B cell (primary cell): ENCODE results near the gene POLD2. TPM values are rescaled to one million over a fixed set of nuclear protein-coding genes. Genes with fewer than 3 reads are reported as not detected.

Experiments used
- ATAC-seq: fragments of 200-7000 bp; cut with Tn5 transposase; one replicate; pipeline ENCODE4 v1.10.0; 2021; ENCODE audit warnings: low read depth, mild to moderate bottlenecking, moderate number of reproducible peaks, moderate library complexity
- CTCF ChIA-PET: fragments of 350-600 bp; sonication (Branson Sonifier 250); formaldehyde crosslinking; loops from one replicate; lab custom pipeline; 2021; ENCODE audit warnings: antibody characterized with exemption, inconsistent platforms; lab: Charles Lee
- POLR2A ChIA-PET: fragments of 350-600 bp; sonication (Branson Sonifier 250); formaldehyde crosslinking; loops from one replicate; lab custom pipeline; 2021; ENCODE audit warnings: antibody characterized with exemption; lab: Charles Lee
- DNase-seq: peaks from one replicate; pipeline ENCODE4 v3.0.0; 2013
- H2AFZ ChIP-seq: 2 replicates; pipeline ENCODE4 v1.6.1; 2012; ENCODE audit warnings: mild to moderate bottlenecking, low read depth, low read length; ENCODE audit not compliant: insufficient read depth, poor library complexity, severe bottlenecking
- H3K27ac ChIP-seq, 2 donors: 1 replicate in 1 of 2; 2 replicates in 1 of 2; pipeline ENCODE4 v1.5.1; 2012 to 2013; ENCODE audit warnings: low read length in 2 of 2, mild to moderate bottlenecking in 2 of 2, moderate library complexity in 1 of 2
- H3K27me3 ChIP-seq, 4 experiments: fragments of 200-600 bp in 1 of 4; sonication (generic) in 1 of 4; replicated peaks in 1 of 4; 1 replicate in 2 of 4; 2 replicates in 2 of 4; pipeline versions ENCODE4 v1.6.1 to v1.7.0; 2013 to 2016; ENCODE audit warnings: low read length in 3 of 4, mild to moderate bottlenecking in 2 of 4, mixed read lengths in 1 of 4, moderate library complexity in 1 of 4; ENCODE audit not compliant: insufficient read depth in 4 of 4, control insufficient read depth in 3 of 4; ENCODE audit errors: control extremely low read depth in 1 of 4
- H3K36me3 ChIP-seq, 2 experiments: replicated peaks in 1 of 2; 1 replicate in 1 of 2; 2 replicates in 1 of 2; pipeline versions ENCODE4 v1.6.1 to v1.7.1; 2013; ENCODE audit warnings: low read length in 1 of 2; ENCODE audit not compliant: insufficient read depth in 2 of 2, control insufficient read depth in 1 of 2; ENCODE audit errors: control extremely low read depth in 1 of 2, extremely low read depth in 1 of 2
- H3K4me1 ChIP-seq, 2 donors: fragments of 200-600 bp in 1 of 2; sonication (generic) in 1 of 2; 1 replicate in 1 of 2; 2 replicates in 1 of 2; pipeline versions ENCODE4 v1.5.1 to v1.6.1; 2013 to 2017; ENCODE audit warnings: low read length in 2 of 2; ENCODE audit not compliant: control insufficient read depth in 2 of 2, insufficient read depth in 2 of 2
- H3K4me2 ChIP-seq: replicated peaks from 2 replicates; pipeline ENCODE3; 2012; ENCODE audit warnings: mild to moderate bottlenecking, low read depth, low read length; ENCODE audit not compliant: poor library complexity, severe bottlenecking
- H3K4me3 ChIP-seq, 5 experiments: fragments of 200-600 bp in 1 of 5; sonication (generic) in 1 of 5; 1 replicate in 3 of 5; 2 replicates in 2 of 5; pipeline versions ENCODE4 v1.5.1 to v1.7.0; 2011 to 2016; ENCODE audit warnings: low read length in 4 of 5, mild to moderate bottlenecking in 4 of 5, low read depth in 2 of 5, control low read depth in 1 of 5, moderate library complexity in 1 of 5; ENCODE audit not compliant: insufficient read depth in 1 of 5; ENCODE audit errors: control extremely low read depth in 1 of 5, extremely low read depth in 1 of 5
- H3K79me2 ChIP-seq: fragments of 200-600 bp; sonication (generic); one replicate; pipeline ENCODE4 v1.6.0; 2016; ENCODE audit warnings: low read length; ENCODE audit not compliant: control insufficient read depth, insufficient read depth
- H3K9ac ChIP-seq: fragments of 200-600 bp; sonication (generic); 2 replicates; pipeline ENCODE4 v1.6.1; 2017; ENCODE audit warnings: mild to moderate bottlenecking, low read length, moderate library complexity
- H3K9me3 ChIP-seq, 3 donors: one replicate each; pipeline versions ENCODE4 v1.6.1 to v1.7.1; 2013; ENCODE audit warnings: low read length in 2 of 3; ENCODE audit not compliant: control insufficient read depth in 2 of 3, insufficient read depth in 1 of 3; ENCODE audit errors: control extremely low read depth in 1 of 3
- H4K20me1 ChIP-seq: 2 replicates; pipeline ENCODE4 v1.6.0; 2012; ENCODE audit warnings: mild to moderate bottlenecking, low read length; ENCODE audit not compliant: insufficient read depth, control insufficient read depth, poor library complexity, severe bottlenecking
- H3K27ac Mint-ChIP-seq: one replicate; pipeline ENCODE4 v1.8.0; 2021; ENCODE audit warnings: mixed read lengths
- H3K27me3 Mint-ChIP-seq: one replicate; pipeline ENCODE4 v1.8.0; 2021; ENCODE audit warnings: mixed read lengths
- H3K4me1 Mint-ChIP-seq: one replicate; pipeline ENCODE4 v1.8.0; 2021; ENCODE audit warnings: mixed read lengths
- H3K4me3 Mint-ChIP-seq: one replicate; pipeline ENCODE4 v1.8.0; 2021; ENCODE audit warnings: mixed read lengths
- H3K9me3 Mint-ChIP-seq: one replicate; pipeline ENCODE4 v1.8.0; 2022; ENCODE audit warnings: mixed read lengths; ENCODE audit not compliant: insufficient read depth
- CTCF ChIP-seq: fragments of 200-600 bp; IDR thresholded peaks from one replicate; pipeline ENCODE4 v1.8.0; 2022; ENCODE audit warnings: antibody characterized with exemption, mild to moderate bottlenecking
- EZH2 ChIP-seq: IDR thresholded peaks from 2 replicates; pipeline ENCODE4 v1.6.1; 2012; ENCODE audit warnings: borderline replicate concordance, low read depth, mild to moderate bottlenecking, moderate library complexity, low read length; ENCODE audit not compliant: insufficient read depth, poor library complexity, severe bottlenecking
- WGBS: methylation state at CpG from one replicate; pipeline ENCODE4 v1.1.5; 2013; ENCODE audit warnings: missing lambda C conversion rate; ENCODE audit not compliant: insufficient coverage; 5-methylcytosine and 5-hydroxymethylcytosine counted together
- intact Hi-C: fragments of 100-400 bp; cut with micrococcal nuclease; formaldehyde crosslinking; loops from one replicate; pipeline ENCODE4 v1.10.0; 2022
- polyA plus RNA-seq: library from polyadenylated mRNA; depleted of rRNA; stranded (reverse); fragments of >200 nt; gene quantifications from 2 replicates; pipeline ENCODE4 v1.2.3, GENCODE V29; 2012
- total RNA-seq, 2 donors: library from RNA; stranded (reverse); fragments of 120-200 nt in 1 of 2; gene quantifications; 1 replicate in 1 of 2; 2 replicates in 1 of 2; pipeline versions ENCODE4 v1.2.3 to v1.2.4, GENCODE V29; 2013 to 2022

Gene POLD2
- total and polyA plus RNA-seq, 2 donors (not counting 1 experiment from before 2014, with no cell fraction given): 73.6 to 86.7 TPM

- Histone ChIP-seq H3K9me3 (peaks cover 0 to under 1% (median 0%) of the 10 kb centered on the region in 3 donors), H3K9ac (no peak overlapping the region), H3K79me2 (no peaks in the 10 kb centered on the region), H3K27ac (no peak overlapping the region), H3K36me3 (no peaks in the 10 kb centered on the region), H3K27me3 (no peaks in the 10 kb centered on the region), H2AFZ (no peak overlapping the region), H3K4me1 (no peaks in the 10 kb centered on the region), H4K20me1 (no peaks in the 10 kb centered on the region), H3K4me3 (no peak overlapping the region), H3K4me2 (no peak overlapping the region)
- H3K27me3 Mint-ChIP-seq: peaks cover 8% of the 10 kb centered on the region
- CTCF ChIA-PET: no interaction called here
- no peaks in the 10 kb centered on the region for H3K4me1 Mint-ChIP-seq
- TF ChIP-seq CTCF: no peak
- over 99% methylated on average over 11 of the region's 12 CpGs for WGBS
- H3K27ac Mint-ChIP-seq: no peak overlapping the region
- no peaks in the 10 kb centered on the region for H3K9me3 Mint-ChIP-seq
- DNase-seq (no peak), ATAC-seq (no peak)
- intact Hi-C loops: no loop called here
- POLR2A ChIA-PET: no interaction called here
- no peak overlapping the region for H3K4me3 Mint-ChIP-seq
Observed at GRCh38 chr7:44158873-44159631, 35.7 kb upstream of the POLD2 start.

GRCh38 chr7:44158096-44158872 is 34.9 kb upstream of the POLD2 start:
- Histone ChIP-seq H2AFZ (no peak overlapping the region), H3K9ac (no peak overlapping the region), H3K79me2 (no peaks in the 10 kb centered on the region), H3K36me3 (no peaks in the 10 kb centered on the region), H3K27ac (no peak overlapping the region), H3K9me3 (no peaks in the 10 kb centered on the region), H3K4me3 (no peak overlapping the region), H3K27me3 (no peaks in the 10 kb centered on the region), H4K20me1 (no peaks in the 10 kb centered on the region), H3K4me1 (no peaks in the 10 kb centered on the region), H3K4me2 (no peak overlapping the region)
- 94% methylated on average over 10 of the region's 10 CpGs for WGBS
- Mint-ChIP-seq H3K27me3 (peaks cover 8% of the 10 kb centered on the region), H3K27ac (no peak overlapping the region), H3K9me3 (no peaks in the 10 kb centered on the region), H3K4me1 (no peaks in the 10 kb centered on the region), H3K4me3 (no peak overlapping the region)
- ATAC-seq: no peak
- ChIA-PET POLR2A (no interaction called here), CTCF (no interaction called here)
- TF ChIP-seq EZH2: no peak
- no peak for TF ChIP-seq CTCF
- intact Hi-C loops: no loop called here
- no peak for DNase-seq
